ENCODE measurements around the gene TBC1D5. TPM values are rescaled to one million over a fixed set of nuclear protein-coding genes. Genes with fewer than 3 reads are reported as not detected.

Gene TBC1D5
- total and polyA plus RNA-seq, 2 donors (not counting 1 experiment from before 2014, with no cell fraction given) = 22.6 to 111 TPM

- ATAC-seq (ENCODE audit: low read depth) (no peak), DNase-seq (no peak)
- no peak overlapping the region for H3K4me2 ChIP-seq (replicated peaks; ENCODE audit: low read depth, low read length, poor library complexity, severe bottlenecking)
- no peak overlapping the region for H3K27ac ChIP-seq (ENCODE audit: low read length in 2 of 2)
- CTCF ChIA-PET = interaction anchor here (0.6 kb wide), 1 partner anchor 265 kb away, joined by 3 read pairs; no protein-coding TSS in a partner anchor
- no peak overlapping the region for H3K4me3 Mint-ChIP-seq
- H4K20me1 ChIP-seq (ENCODE audit: control insufficient read depth, insufficient read depth, low read length, poor library complexity, severe bottlenecking) = no peaks in the 10 kb centered on the region
- WGBS (ENCODE audit: insufficient coverage) = 93% methylated on average over 6 of the region's 10 CpGs
- H3K4me1 ChIP-seq (ENCODE audit: control insufficient read depth in 2 of 2, insufficient read depth in 2 of 2, low read length in 2 of 2) = no peaks in the 10 kb centered on the region
- H3K4me1 Mint-ChIP-seq = no peaks in the 10 kb centered on the region
- H3K27me3 ChIP-seq (replicated peaks in 1 of 4; ENCODE audit: control extremely low read depth in 1 of 4, control insufficient read depth in 3 of 4, insufficient read depth in 4 of 4, low read length in 3 of 4) = no peaks in the 10 kb centered on the region
- no peak overlapping the region for H3K9ac ChIP-seq (ENCODE audit: low read length)
- intact Hi-C loops (cut with micrococcal nuclease) = no loop called here
- peaks cover 0 to 26% (median 2%) of the 10 kb centered on the region in 3 donors for H3K9me3 ChIP-seq (ENCODE audit: control extremely low read depth in 1 of 3, control insufficient read depth in 2 of 3, insufficient read depth in 1 of 3, low read length in 2 of 3)
- no peaks in the 10 kb centered on the region for H3K79me2 ChIP-seq (ENCODE audit: control insufficient read depth, insufficient read depth, low read length)
- no peaks in the 10 kb centered on the region for H3K36me3 ChIP-seq (replicated peaks in 1 of 2; ENCODE audit: control extremely low read depth in 1 of 2, control insufficient read depth in 1 of 2, extremely low read depth in 1 of 2, insufficient read depth in 2 of 2, low read length in 1 of 2)
- no peak overlapping the region for H3K4me3 ChIP-seq (ENCODE audit: control extremely low read depth in 1 of 5, extremely low read depth in 1 of 5, insufficient read depth in 1 of 5, low read depth in 2 of 5, low read length in 4 of 5)
- no peak overlapping the region for H2AFZ ChIP-seq (ENCODE audit: insufficient read depth, low read depth, low read length, poor library complexity, severe bottlenecking)
- TF ChIP-seq EZH2 (IDR thresholded peaks at IDR 0.05; ENCODE audit: borderline replicate concordance, insufficient read depth, low read depth, low read length, poor library complexity, severe bottlenecking) (no peak), CTCF (IDR thresholded peaks at IDR 0.05) (no peak)
- H3K9me3 Mint-ChIP-seq (ENCODE audit: insufficient read depth) = no peaks in the 10 kb centered on the region
- H3K27me3 Mint-ChIP-seq = no peaks in the 10 kb centered on the region
- POLR2A ChIA-PET = no interaction called here
- no peak overlapping the region for H3K27ac Mint-ChIP-seq
Measured at GRCh38 chr3:17132286-17133115, 609.9 kb downstream of the TBC1D5 start.

GRCh38 chr3:17130956-17131355, 611.5 kb downstream of the TBC1D5 start:
- 100% methylated on average over 3 of the region's 3 CpGs for WGBS (ENCODE audit: insufficient coverage)
- no peaks in the 10 kb centered on the region for H3K9me3 Mint-ChIP-seq (ENCODE audit: insufficient read depth)
- H2AFZ ChIP-seq (ENCODE audit: insufficient read depth, low read depth, low read length, poor library complexity, severe bottlenecking) = no peak overlapping the region
- H3K79me2 ChIP-seq (ENCODE audit: control insufficient read depth, insufficient read depth, low read length) = no peaks in the 10 kb centered on the region
- no peaks in the 10 kb centered on the region for H3K27me3 ChIP-seq (replicated peaks in 1 of 4; ENCODE audit: control extremely low read depth in 1 of 4, control insufficient read depth in 3 of 4, insufficient read depth in 4 of 4, low read length in 3 of 4)
- H3K4me2 ChIP-seq (replicated peaks; ENCODE audit: low read depth, low read length, poor library complexity, severe bottlenecking) = no peak overlapping the region
- intact Hi-C loops (cut with micrococcal nuclease) = no loop called here
- ChIA-PET POLR2A (no interaction called here), CTCF (interaction anchor here (0.8 kb wide), 1 partner anchor 529 kb away, joined by 5 read pairs; no protein-coding TSS in a partner anchor)
- no peak overlapping the region for H3K27ac ChIP-seq (ENCODE audit: low read length in 2 of 2)
- no peaks in the 10 kb centered on the region for H3K27me3 Mint-ChIP-seq
- TF ChIP-seq CTCF (IDR thresholded peaks at IDR 0.05) = no peak
- TF ChIP-seq EZH2 (IDR thresholded peaks at IDR 0.05; ENCODE audit: borderline replicate concordance, insufficient read depth, low read depth, low read length, poor library complexity, severe bottlenecking) = no peak
- no peak overlapping the region for H3K4me3 Mint-ChIP-seq
- no peaks in the 10 kb centered on the region for H4K20me1 ChIP-seq (ENCODE audit: control insufficient read depth, insufficient read depth, low read length, poor library complexity, severe bottlenecking)
- ATAC-seq (ENCODE audit: low read depth) (no peak), DNase-seq (no peak)
- H3K4me1 Mint-ChIP-seq = no peaks in the 10 kb centered on the region
- H3K27ac Mint-ChIP-seq = no peak overlapping the region
- H3K4me3 ChIP-seq (ENCODE audit: control extremely low read depth in 1 of 5, extremely low read depth in 1 of 5, insufficient read depth in 1 of 5, low read depth in 2 of 5, low read length in 4 of 5) = no peak overlapping the region
- H3K9me3 ChIP-seq (ENCODE audit: control extremely low read depth in 1 of 3, control insufficient read depth in 2 of 3, insufficient read depth in 1 of 3, low read length in 2 of 3) = peaks cover 0 to 20% (median 2%) of the 10 kb centered on the region in 3 donors
- no peak overlapping the region for H3K9ac ChIP-seq (ENCODE audit: low read length)
- no peaks in the 10 kb centered on the region for H3K36me3 ChIP-seq (replicated peaks in 1 of 2; ENCODE audit: control extremely low read depth in 1 of 2, control insufficient read depth in 1 of 2, extremely low read depth in 1 of 2, insufficient read depth in 2 of 2, low read length in 1 of 2)
- H3K4me1 ChIP-seq (ENCODE audit: control insufficient read depth in 2 of 2, insufficient read depth in 2 of 2, low read length in 2 of 2) = no peaks in the 10 kb centered on the region

Data from B cell (primary cell).